Natural killer cell (primary cell): ENCODE measurements around the gene STAT6. TPM values are rescaled to one million over a fixed set of nuclear protein-coding genes. Genes with fewer than 3 reads are reported as not detected.

Experiments used
- ATAC-seq, 3 donors: fragments of 150-1000 bp in 2 of 3; fragments of 200-7000 bp in 1 of 3; cut with Tn5 transposase; 1 replicate in 1 of 3; 2 replicates in 2 of 3; pipeline ENCODE4 v1.10.0; 2021; ENCODE audit warnings: mild to moderate bottlenecking in 2 of 3, moderate library complexity in 2 of 3
- DNase-seq, 2 donors: peaks; one replicate each; pipeline versions ENCODE4 v3.0.0 to v3.0.0-alpha.2; 2013 to 2021; ENCODE audit warnings: mixed read lengths in 1 of 2
- H3K27ac ChIP-seq: one replicate; pipeline ENCODE4 v1.5.1; 2013; ENCODE audit warnings: mild to moderate bottlenecking, low read length
- H3K27me3 ChIP-seq: one replicate; pipeline ENCODE4 v1.6.1; 2013; ENCODE audit warnings: low read length; ENCODE audit not compliant: control insufficient read depth, insufficient read depth
- H3K36me3 ChIP-seq: one replicate; pipeline ENCODE4 v1.6.1; 2013; ENCODE audit warnings: low read length; ENCODE audit not compliant: control insufficient read depth, insufficient read depth
- H3K4me1 ChIP-seq: one replicate; pipeline ENCODE4 v1.6.1; 2013; ENCODE audit warnings: low read length; ENCODE audit not compliant: control insufficient read depth, insufficient read depth
- H3K4me3 ChIP-seq: one replicate; pipeline ENCODE4 v1.5.1; 2013; ENCODE audit warnings: low read length
- H3K9me3 ChIP-seq: one replicate; pipeline ENCODE4 v1.6.1; 2013; ENCODE audit warnings: low read length; ENCODE audit not compliant: control insufficient read depth, insufficient read depth
- H3K27ac Mint-ChIP-seq, 2 donors: one replicate each; pipeline ENCODE4 v1.8.0; 2022; ENCODE audit warnings: mild to moderate bottlenecking in 2 of 2, mixed read lengths in 2 of 2, moderate library complexity in 1 of 2
- H3K27me3 Mint-ChIP-seq, 2 donors: one replicate each; pipeline ENCODE4 v1.8.0; 2022; ENCODE audit warnings: low read depth in 2 of 2, mixed read lengths in 2 of 2
- H3K36me3 Mint-ChIP-seq: one replicate; pipeline ENCODE4 v1.8.0; 2022; ENCODE audit warnings: mixed read lengths
- H3K4me1 Mint-ChIP-seq, 2 donors: one replicate each; pipeline ENCODE4 v1.8.0; 2022; ENCODE audit warnings: mixed read lengths in 2 of 2
- H3K4me3 Mint-ChIP-seq: one replicate; pipeline ENCODE4 v1.8.0; 2022; ENCODE audit warnings: mild to moderate bottlenecking, moderate library complexity, mixed read lengths
- H3K9me3 Mint-ChIP-seq, 2 donors: one replicate each; pipeline ENCODE4 v1.8.0; 2022; ENCODE audit warnings: mixed read lengths in 2 of 2
- WGBS: methylation state at CpG from one replicate; pipeline ENCODE4 v1.1.7; 2013; ENCODE audit warnings: missing lambda C conversion rate; ENCODE audit not compliant: insufficient coverage; 5-methylcytosine and 5-hydroxymethylcytosine counted together
- intact Hi-C: fragments of 100-400 bp; cut with micrococcal nuclease; formaldehyde crosslinking; loops from one replicate; pipeline ENCODE4 v1.14.2; 2022
- total RNA-seq, 4 donors: library from RNA; stranded (reverse); fragments of 120-200 nt in 1 of 4; gene quantifications; one replicate each; pipeline versions ENCODE4 v1.2.3 to v1.2.4, GENCODE V29; 2013 to 2022
- TF ChIP-seq, protein P1 (sequence below): fragments of 200-600 bp; IDR thresholded peaks from one replicate; pipeline ENCODE4 v1.8.0; 2022; ENCODE audit warnings: antibody characterized with exemption

Gene STAT6
- total RNA-seq, 3 donors from 2014 or later (not counting 1 experiment from before 2014, with no cell fraction given) = 277 to 340 (median 319) TPM

GRCh38 chr12:57150400-57151000 is 39.3 kb upstream of the STAT6 start:
- H3K9me3 ChIP-seq = no peaks in the 10 kb centered on the region
- Mint-ChIP-seq H3K27ac (no peak overlapping the region), H3K4me1 (peaks cover 0 to 4% of the 10 kb centered on the region in 2 donors), H3K36me3 (no peaks in the 10 kb centered on the region), H3K9me3 (no peaks in the 10 kb centered on the region), H3K4me3 (no peak overlapping the region), H3K27me3 (no peaks in the 10 kb centered on the region)
- DNase-seq (no peak), ATAC-seq (no peak)
- no peaks in the 10 kb centered on the region for H3K27me3 ChIP-seq
- TF ChIP-seq, protein P1, sequence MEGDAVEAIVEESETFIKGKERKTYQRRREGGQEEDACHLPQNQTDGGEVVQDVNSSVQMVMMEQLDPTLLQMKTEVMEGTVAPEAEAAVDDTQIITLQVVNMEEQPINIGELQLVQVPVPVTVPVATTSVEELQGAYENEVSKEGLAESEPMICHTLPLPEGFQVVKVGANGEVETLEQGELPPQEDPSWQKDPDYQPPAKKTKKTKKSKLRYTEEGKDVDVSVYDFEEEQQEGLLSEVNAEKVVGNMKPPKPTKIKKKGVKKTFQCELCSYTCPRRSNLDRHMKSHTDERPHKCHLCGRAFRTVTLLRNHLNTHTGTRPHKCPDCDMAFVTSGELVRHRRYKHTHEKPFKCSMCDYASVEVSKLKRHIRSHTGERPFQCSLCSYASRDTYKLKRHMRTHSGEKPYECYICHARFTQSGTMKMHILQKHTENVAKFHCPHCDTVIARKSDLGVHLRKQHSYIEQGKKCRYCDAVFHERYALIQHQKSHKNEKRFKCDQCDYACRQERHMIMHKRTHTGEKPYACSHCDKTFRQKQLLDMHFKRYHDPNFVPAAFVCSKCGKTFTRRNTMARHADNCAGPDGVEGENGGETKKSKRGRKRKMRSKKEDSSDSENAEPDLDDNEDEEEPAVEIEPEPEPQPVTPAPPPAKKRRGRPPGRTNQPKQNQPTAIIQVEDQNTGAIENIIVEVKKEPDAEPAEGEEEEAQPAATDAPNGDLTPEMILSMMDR = no peak
- no peaks in the 10 kb centered on the region for H3K36me3 ChIP-seq
- H3K27ac ChIP-seq = no peak overlapping the region
- intact Hi-C loops = no loop called here
- peaks cover 23% of the 10 kb centered on the region for H3K4me1 ChIP-seq
- WGBS = 89% methylated on average over 6 of the region's 6 CpGs
- H3K4me3 ChIP-seq = no peak overlapping the region

- H3K4me1 Mint-ChIP-seq = no peaks in the 10 kb centered on the region
- Histone ChIP-seq H3K27me3 (no peaks in the 10 kb centered on the region), H3K4me1 (peaks cover 19% of the 10 kb centered on the region), H3K4me3 (no peak overlapping the region), H3K9me3 (no peaks in the 10 kb centered on the region), H3K36me3 (no peaks in the 10 kb centered on the region), H3K27ac (no peak overlapping the region)
- intact Hi-C loops = no loop called here
- H3K27ac Mint-ChIP-seq = no peak overlapping the region
- TF ChIP-seq, protein P1 = no peak
- WGBS = 83% methylated on average over 13 of the region's 13 CpGs
- H3K36me3 Mint-ChIP-seq = no peaks in the 10 kb centered on the region
- H3K9me3 Mint-ChIP-seq = no peaks in the 10 kb centered on the region
- no peaks in the 10 kb centered on the region for H3K27me3 Mint-ChIP-seq
- DNase-seq (no peak), ATAC-seq (no peak)
- H3K4me3 Mint-ChIP-seq = no peak overlapping the region
These were observed 38.2 kb upstream of the STAT6 start for GRCh38 chr12:57149245-57149900.

DNA sequence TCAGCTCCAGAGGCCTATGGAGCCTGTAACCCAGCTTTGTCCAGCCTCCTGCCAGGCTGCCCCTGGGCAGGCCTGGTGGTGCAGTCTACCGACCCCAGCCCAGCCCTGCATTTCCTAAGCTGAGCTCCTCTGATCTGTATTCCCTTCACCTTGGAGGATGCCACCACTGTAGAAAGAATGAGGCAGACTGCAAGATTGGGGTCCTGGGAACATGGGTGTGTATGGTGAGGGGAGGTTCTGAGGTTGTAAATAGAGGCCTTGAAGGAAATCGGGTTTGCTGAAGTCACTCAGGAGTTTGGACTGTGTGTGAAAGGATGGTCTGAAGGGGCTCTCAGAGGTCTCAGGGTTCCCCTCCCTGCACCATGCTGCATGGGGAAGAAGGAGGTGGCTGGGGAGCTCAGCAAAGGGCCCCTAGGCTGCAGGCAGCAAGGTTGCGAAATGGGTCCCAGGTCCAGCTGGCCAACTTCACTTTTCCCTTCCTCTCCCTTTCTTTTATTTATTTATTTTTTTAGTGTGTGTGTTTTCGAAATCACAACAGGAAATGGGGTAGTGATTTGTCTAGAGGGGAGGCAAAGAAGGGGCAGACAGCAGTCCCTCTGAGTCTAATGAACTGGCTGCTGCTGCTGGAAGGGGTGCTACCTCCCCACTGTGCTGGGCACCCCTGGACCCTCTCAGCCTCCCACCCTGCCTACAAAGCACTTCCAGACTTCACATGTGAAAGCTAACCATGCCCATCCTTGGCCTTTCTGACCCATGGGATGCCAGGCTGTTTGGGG is 37.5 kb upstream of the STAT6 start:
- Histone ChIP-seq H3K27me3 (no peaks in the 10 kb centered on the region), H3K36me3 (no peaks in the 10 kb centered on the region), H3K4me3 (no peak overlapping the region), H3K4me1 (peaks cover 17% of the 10 kb centered on the region), H3K9me3 (no peaks in the 10 kb centered on the region), H3K27ac (no peak overlapping the region)
- Mint-ChIP-seq H3K27me3 (no peaks in the 10 kb centered on the region), H3K4me3 (no peak overlapping the region), H3K27ac (no peak overlapping the region), H3K4me1 (no peaks in the 10 kb centered on the region), H3K9me3 (no peaks in the 10 kb centered on the region), H3K36me3 (no peaks in the 10 kb centered on the region)
- DNase-seq (no peak), ATAC-seq (no peak)
- WGBS = 80% methylated on average over 2 of the region's 4 CpGs
- intact Hi-C loops = no loop called here
- TF ChIP-seq, protein P1 = no peak
